K562 (cell line): Measurements from ENCODE around the gene C1R. TPM values are rescaled to one million over a fixed set of nuclear protein-coding genes. Genes with fewer than 3 reads are reported as not detected.
A peak's percentile ranks its signal among the peaks of the same experiment; 100 is the strongest.

ENCODE experiments used
- ATAC-seq: fragments of 200-7000 bp; cut with Tn5 transposase; 3 replicates; pipeline ENCODE4 v1.9.1; 2020; ENCODE audit warnings: moderate library complexity
- BruUV-seq: library from RNA; stranded (reverse); fragments of 400-500 nt; replicated peaks from 2 replicates; lab custom pipeline; 2021; lab: Mats Ljungman, UMichigan
- CTCF ChIA-PET: fragments of 300-600 bp; formaldehyde crosslinking; extraction: SDS; loops from one replicate; lab custom pipeline; 2021; ENCODE audit warnings: low intra/inter-chr PET ratio; lab: Yijun Ruan, JAX
- POLR2A ChIA-PET: fragments of 300-600, 350-650 bp; sonication (Branson Sonifier 250); formaldehyde crosslinking; extraction: SDS; loops from one replicate; lab custom pipeline; 2021; ENCODE audit warnings: antibody characterized with exemption, inconsistent platforms; lab: Yijun Ruan, JAX
- DNase-seq, 4 experiments: peaks; one replicate each; pipeline versions ENCODE4 v3.0.0 to v3.0.0-alpha.2; 2011 to 2018; ENCODE audit warnings: low spot score in 3 of 4, mixed read lengths in 3 of 4; ENCODE audit errors: extremely low read depth in 1 of 4
- FAIRE-seq: peaks from 2 replicates; lab custom pipeline; 2011; peaks lifted over from hg19 to GRCh38; lab: Jason Lieb, UNC
- H2AFZ ChIP-seq: 2 replicates; pipeline ENCODE4 v1.6.0; 2011; ENCODE audit warnings: low read depth, low read length, control low read depth, inconsistent platforms
- H3K27ac ChIP-seq: fragments of 200-600 bp; 3 replicates; pipeline ENCODE4 v1.8.0; 2011; ENCODE audit warnings: low read depth, mild to moderate bottlenecking, control low read depth, inconsistent platforms, low read length, moderate library complexity, mixed read lengths; ENCODE audit errors: extremely low read depth
- H3K27me3 ChIP-seq, 2 experiments: fragments of 300-600 bp in 1 of 2; 2 replicates in 1 of 2; 3 replicates in 1 of 2; pipeline versions ENCODE4 v1.6.0 to v1.8.0; 2011; ENCODE audit warnings: inconsistent platforms in 2 of 2, low read length in 2 of 2, mild to moderate bottlenecking in 1 of 2, mixed read lengths in 1 of 2, moderate library complexity in 1 of 2; ENCODE audit not compliant: control insufficient read depth in 2 of 2, insufficient read depth in 2 of 2
- H3K36me3 ChIP-seq: fragments of 300-600 bp; 3 replicates; pipeline ENCODE4 v1.8.0; 2011; ENCODE audit warnings: mild to moderate bottlenecking, low read length, inconsistent platforms; ENCODE audit not compliant: control insufficient read depth, insufficient read depth
- H3K4me1 ChIP-seq, 2 experiments: fragments of 200-600 bp in 1 of 2; replicated peaks in 1 of 2; 2 replicates in 1 of 2; 3 replicates in 1 of 2; pipeline versions ENCODE4 v1.5.1 to v1.8.0; 2011; ENCODE audit warnings: inconsistent platforms in 2 of 2, low read length in 2 of 2, mild to moderate bottlenecking in 1 of 2, mixed read lengths in 1 of 2, moderate library complexity in 1 of 2; ENCODE audit not compliant: control insufficient read depth in 2 of 2, insufficient read depth in 2 of 2
- H3K4me2 ChIP-seq: 2 replicates; pipeline ENCODE4 v1.6.1; 2011; ENCODE audit warnings: low read length, control low read depth, inconsistent platforms, mixed read lengths; ENCODE audit not compliant: insufficient read depth
- H3K4me3 ChIP-seq: fragments of 200-600 bp; sonication (generic), shearing (Covaris generic); 2 replicates; pipeline ENCODE4 v1.5.1; 2016; ENCODE audit warnings: control low read depth, inconsistent platforms
- H3K79me2 ChIP-seq: fragments of 200-600 bp; 3 replicates; pipeline ENCODE4 v1.8.0; 2011; ENCODE audit warnings: low read length, inconsistent platforms; ENCODE audit not compliant: control insufficient read depth, insufficient read depth
- H3K9ac ChIP-seq, 2 experiments: 2 replicates each; pipeline versions ENCODE4 v1.6.0 to v1.6.1; 2011; ENCODE audit warnings: low read depth in 2 of 2, low read length in 2 of 2, control low read depth in 1 of 2, inconsistent platforms in 1 of 2, mild to moderate bottlenecking in 1 of 2, mixed read lengths in 1 of 2; ENCODE audit not compliant: insufficient read depth in 1 of 2
- H3K9me1 ChIP-seq: one replicate; pipeline ENCODE4 v1.6.0; 2011; ENCODE audit warnings: inconsistent platforms, mild to moderate bottlenecking, low read length, moderate library complexity; ENCODE audit not compliant: control insufficient read depth, insufficient read depth
- H3K9me3 ChIP-seq: replicated peaks from 2 replicates; pipeline ENCODE4 v1.5.1; 2011; ENCODE audit warnings: low read depth, low read length, inconsistent platforms; ENCODE audit not compliant: control insufficient read depth, insufficient read depth
- H4K20me1 ChIP-seq: replicated peaks from 2 replicates; pipeline ENCODE4 v1.6.1; 2011; ENCODE audit warnings: low read length, inconsistent platforms, mixed read lengths; ENCODE audit not compliant: control insufficient read depth, insufficient read depth
- CTCF ChIP-seq, 3 experiments: IDR thresholded peaks in 2 of 3; conservative IDR thresholded peaks in 1 of 3; 2 replicates each; pipeline ENCODE4 v1.5.1; 2011 to 2012; ENCODE audit warnings: low read length in 3 of 3, mild to moderate bottlenecking in 3 of 3, control low read depth in 2 of 3, improper control_type of control experiment in 1 of 3, inconsistent platforms in 1 of 3, low read depth in 1 of 3, mixed read lengths in 1 of 3, moderate library complexity in 1 of 3; ENCODE audit not compliant: insufficient read depth in 2 of 3
- DEAF1 ChIP-seq: fragments of 450-650 bp; formaldehyde crosslinking; IDR thresholded peaks from 2 replicates; pipeline ENCODE4 v1.4.0; 2020; ENCODE audit warnings: mild to moderate bottlenecking, moderate library complexity
- DLX4 ChIP-seq: fragments of 250-450 bp; sonication (Bioruptor Pico); IDR thresholded peaks from 2 replicates; pipeline ENCODE4 v1.6.1; 2021; ENCODE audit warnings: mild to moderate bottlenecking
- ERF ChIP-seq: fragments of 450-650 bp; formaldehyde crosslinking; IDR thresholded peaks from 2 replicates; pipeline ENCODE4 v1.4.0; 2020; ENCODE audit warnings: mild to moderate bottlenecking, mixed read lengths
- ESRRA ChIP-seq: fragments of 450-650 bp; IDR thresholded peaks from 2 replicates; pipeline ENCODE4 v1.6.1; 2014; ENCODE audit warnings: low read depth, mild to moderate bottlenecking, moderate library complexity, borderline replicate concordance
- GTF3C2 ChIP-seq: IDR thresholded peaks from 3 replicates; pipeline ENCODE4 v1.6.1; 2011; ENCODE audit warnings: borderline replicate concordance, mild to moderate bottlenecking, moderate library complexity; ENCODE audit not compliant: insufficient read length; ENCODE audit errors: extremely low read depth
- ILK ChIP-seq: fragments of 450-650 bp; IDR thresholded peaks from 2 replicates; pipeline ENCODE4 v1.6.1; 2016; ENCODE audit warnings: missing genetic modification characterization, low read depth, mild to moderate bottlenecking, missing compliant biosample characterization, moderate library complexity, borderline replicate concordance
- JUND ChIP-seq, 2 experiments: IDR thresholded peaks; 2 replicates in 1 of 2; 3 replicates in 1 of 2; pipeline ENCODE4 v1.6.1; 2011; ENCODE audit warnings: borderline replicate concordance in 2 of 2, low read depth in 2 of 2, low read length in 2 of 2, improper control_type of control experiment in 1 of 2, missing biosample characterization in 1 of 2, missing genetic modification characterization in 1 of 2, missing genetic modification reagents in 1 of 2
- MAFG ChIP-seq: fragments of 450-650 bp; conservative IDR thresholded peaks from 2 replicates; pipeline ENCODE4 v1.6.1; 2016; ENCODE audit warnings: missing genetic modification characterization, missing compliant biosample characterization
- NFE2 ChIP-seq: IDR thresholded peaks from 2 replicates; pipeline ENCODE4 v1.6.1; 2014; ENCODE audit warnings: antibody characterized with exemption, low read depth
- SMC3 ChIP-seq: conservative IDR thresholded peaks from 2 replicates; pipeline ENCODE4 v1.6.1; 2011; ENCODE audit warnings: low read depth, low read length, improper control_type of control experiment; ENCODE audit not compliant: insufficient read depth
- ZNF311 ChIP-seq: fragments of 250-450 bp; sonication (Bioruptor Pico); IDR thresholded peaks from 2 replicates; pipeline ENCODE4 v1.4.0; 2020; ENCODE audit warnings: mild to moderate bottlenecking, moderate library complexity
- ZSCAN32 ChIP-seq: fragments of 450-650 bp; formaldehyde crosslinking; IDR thresholded peaks from 2 replicates; pipeline ENCODE4 v1.4.0; 2020; ENCODE audit warnings: mild to moderate bottlenecking, moderate library complexity
- WGBS: fragments of 100-300 bp; shearing (Covaris generic); methylation state at CpG from one replicate; pipeline ENCODE4 v1.1.6; 2016; ENCODE audit warnings: low coverage, mixed read lengths; ENCODE audit not compliant: insufficient coverage; ENCODE audit errors: missing lambda C conversion rate; 5-methylcytosine and 5-hydroxymethylcytosine counted together
- in situ Hi-C: fragments of 300-500 bp; cut with MboI; formaldehyde crosslinking; loops from 4 replicates; pipeline ENCODE4 v1.15.0; 2018; ENCODE audit warnings: inconsistent platforms, mixed read lengths
- intact Hi-C: fragments of 100-400 bp; cut with micrococcal nuclease; formaldehyde crosslinking; loops from 2 replicates; pipeline ENCODE4 v1.14.2; 2022
- polyA plus RNA-seq, 8 experiments: library from polyadenylated mRNA; depleted of rRNA in 4 of 8; stranded (reverse) in 5 of 8; unstranded in 3 of 8; fragments of >200 nt; fragmentation: Nextera tagmentation in 2 of 8; fragmentation: Illumina TruSeq in 1 of 8; extraction: Ambion mirVana in 2 of 8; extraction: Trizol in 1 of 8; gene quantifications; 2 replicates each; pipeline versions ENCODE4 v1.2.1 to v1.2.3, GENCODE V29; 2011 to 2014; ENCODE audit warnings: inconsistent platforms in 1 of 8, missing spikeins in 1 of 8
- total RNA-seq, 7 experiments: library from RNA; depleted of rRNA in 6 of 7; stranded (reverse); fragments of >200 nt in 6 of 7; fragmentation: Illumina TruSeq in 2 of 7; extraction: Trizol in 2 of 7; gene quantifications; 2 replicates each; pipeline versions ENCODE4 v1.2.1 to v1.2.3, GENCODE V29; 2011 to 2021; ENCODE audit warnings: low replicate concordance in 1 of 7

The C1R gene
- total and polyA plus RNA-seq, 9 of the 15 experiments (the other 6 are each of a cell fraction or from before 2014, with no cell fraction given), result 0.07 to 1.0 (median 0.33) TPM; not detected in 1

GRCh38 chr12:7060353-7060954 is 31.8 kb downstream of the C1R start, which contains the start of gene C1S:
Gene C1S (plus strand): TSS chr12:7060718. CDS start chr12:7061913, 1,195 bp downstream.
- Histone ChIP-seq H3K36me3 (no peaks in the 10 kb centered on the region), H3K27me3 (no peaks in the 10 kb centered on the region), H3K4me2 (no peak within 1 kb of the TSS; the same call in 1 of the 2 replicates), H3K9me1 (no peaks in the 10 kb centered on the region), H3K27ac (no peak within 1 kb of the TSS), H3K9ac (peak within 1 kb of the TSS in 1 of 2 experiments; percentile 18; a peak in 1 of 4 replicates), H3K9me3 (no peaks in the 10 kb centered on the region), H4K20me1 (no peaks in the 10 kb centered on the region), H2AFZ (peak within 1 kb of the TSS; percentile 42; the same call in 1 of the 2 replicates), H3K79me2 (no peaks in the 10 kb centered on the region), H3K4me3 (no peak within 1 kb of the TSS), H3K4me1 (peaks cover 11 to 18% of the 10 kb centered on the region in 2 experiments; a peak in 3 of 5 replicates)
- BruUV-seq, result no TSS peak
- in situ Hi-C loops (no loop called here), intact Hi-C loops (loop anchor here (1.0 to 2.0 kb wide), 3 partner anchors 32 to 128 kb away; partner anchors contain the start of gene C1R)
- WGBS, result 19% methylated on average over 8 of the region's 10 CpGs
- DNase-seq (peak; percentile 29 to 59 (median 43)), ATAC-seq (peak; percentile 88), FAIRE-seq (peak; percentile 77)
- ChIA-PET POLR2A (interaction anchor here (0.8 kb wide), 1 partner anchor 9 kb away, joined by 3 read pairs; no protein-coding TSS in a partner anchor), CTCF (interaction anchor here (0.6 to 2.1 kb wide), 8 partner anchors 32 to 127 kb away, joined by 3 to 25 read pairs (median 4); partner anchors contain the start of genes C1R and C1RL)
- TF ChIP-seq ILK (tag) (no peak), ZNF311 (CRISPR knock-in tag) (no peak), DLX4 (no peak), JUND (IDR thresholded peaks at IDR 0.05; ENCODE audit: borderline replicate concordance, low read depth, low read length) (no peak), JUND (tag; IDR thresholded peaks at IDR 0.05; ENCODE audit: borderline replicate concordance, low read depth, low read length) (0 out of 3 replicates have a peak, but pooled peaks have one; percentile 31), NFE2 (peak; percentile 93), MAFG (peak; percentile 90), ESRRA (no peak), DEAF1 (CRISPR knock-in tag) (peak; percentile 34; the same call in 1 of the 2 replicates), GTF3C2 (no peak), SMC3 (peak; percentile 53; the same call in 1 of the 2 replicates), ZSCAN32 (CRISPR knock-in tag) (no peak), CTCF (IDR thresholded peaks at IDR 0.05 in 2 of 3, conservative IDR thresholded peaks at IDR 0.05 in 1 of 3; ENCODE audit: insufficient read depth in 2 of 3, low read depth in 1 of 3, low read length in 3 of 3) (peak; percentile 65 to 79 (median 68)), ERF (CRISPR knock-in tag) (no peak)
